ENCODE results near the gene AOC2. TPM values are rescaled to one million over a fixed set of nuclear protein-coding genes. Genes with fewer than 3 reads are reported as not detected.
"Not testable (repeated sequence)": the region's sequence is repeated elsewhere in the genome, so short reads cannot be mapped to it uniquely, and the experiment has no call there.

The AOC2 gene
- total RNA-seq, 3 donors from 2014 or later: 0.92 to 2.1 (median 0.96) TPM

DNA sequence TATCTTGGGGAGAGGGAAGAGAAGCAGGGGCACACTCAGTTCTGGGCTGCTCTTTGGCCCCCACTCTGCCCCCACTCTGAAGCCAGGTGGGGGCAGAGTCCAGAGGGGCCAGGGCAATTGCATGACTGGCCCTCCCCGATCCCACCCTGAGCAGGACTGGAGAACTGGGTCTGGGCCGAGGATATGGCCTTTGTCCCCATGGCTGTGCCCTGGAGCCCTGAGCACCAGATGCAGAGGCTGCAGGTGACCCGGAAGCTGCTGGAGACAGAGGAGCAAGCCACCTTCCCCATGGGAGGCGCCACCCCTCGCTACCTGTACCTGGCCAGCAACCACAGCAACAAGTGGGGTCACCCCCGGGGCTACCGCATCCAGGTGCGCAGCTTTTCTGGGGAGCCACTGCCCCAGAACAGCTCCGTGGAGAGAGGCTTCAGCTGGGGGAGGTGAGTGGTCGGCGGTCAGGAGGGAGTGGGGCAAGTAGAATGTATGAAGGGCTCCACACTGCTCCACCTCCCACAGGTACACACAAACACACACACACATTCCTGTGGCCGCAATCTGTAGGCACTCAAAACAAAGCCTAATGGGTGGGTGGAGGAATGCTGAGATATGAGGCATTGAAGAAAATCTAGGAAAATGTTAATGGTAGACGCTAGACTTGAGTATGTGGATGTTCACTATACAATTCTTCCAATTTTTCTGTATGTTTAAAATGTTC is 28.0 kb downstream of the AOC2 start:
- peak in 1 of 3 donors; percentile 11 for DNase-seq
- ATAC-seq: no peak
- H3K4me1 ChIP-seq (ENCODE audit: low read depth): no peaks in the 10 kb centered on the region
- TF ChIP-seq, protein P1, sequence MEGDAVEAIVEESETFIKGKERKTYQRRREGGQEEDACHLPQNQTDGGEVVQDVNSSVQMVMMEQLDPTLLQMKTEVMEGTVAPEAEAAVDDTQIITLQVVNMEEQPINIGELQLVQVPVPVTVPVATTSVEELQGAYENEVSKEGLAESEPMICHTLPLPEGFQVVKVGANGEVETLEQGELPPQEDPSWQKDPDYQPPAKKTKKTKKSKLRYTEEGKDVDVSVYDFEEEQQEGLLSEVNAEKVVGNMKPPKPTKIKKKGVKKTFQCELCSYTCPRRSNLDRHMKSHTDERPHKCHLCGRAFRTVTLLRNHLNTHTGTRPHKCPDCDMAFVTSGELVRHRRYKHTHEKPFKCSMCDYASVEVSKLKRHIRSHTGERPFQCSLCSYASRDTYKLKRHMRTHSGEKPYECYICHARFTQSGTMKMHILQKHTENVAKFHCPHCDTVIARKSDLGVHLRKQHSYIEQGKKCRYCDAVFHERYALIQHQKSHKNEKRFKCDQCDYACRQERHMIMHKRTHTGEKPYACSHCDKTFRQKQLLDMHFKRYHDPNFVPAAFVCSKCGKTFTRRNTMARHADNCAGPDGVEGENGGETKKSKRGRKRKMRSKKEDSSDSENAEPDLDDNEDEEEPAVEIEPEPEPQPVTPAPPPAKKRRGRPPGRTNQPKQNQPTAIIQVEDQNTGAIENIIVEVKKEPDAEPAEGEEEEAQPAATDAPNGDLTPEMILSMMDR (IDR thresholded peaks at IDR 0.05): no peak
- H3K36me3 ChIP-seq (ENCODE audit: low read depth): no peaks in the 10 kb centered on the region
- intact Hi-C loops (cut with DNase I, micrococcal nuclease): no loop called here
- peaks cover 7% of the 10 kb centered on the region for H3K9me3 ChIP-seq
- no peak overlapping the region for H3K4me3 ChIP-seq

DNA sequence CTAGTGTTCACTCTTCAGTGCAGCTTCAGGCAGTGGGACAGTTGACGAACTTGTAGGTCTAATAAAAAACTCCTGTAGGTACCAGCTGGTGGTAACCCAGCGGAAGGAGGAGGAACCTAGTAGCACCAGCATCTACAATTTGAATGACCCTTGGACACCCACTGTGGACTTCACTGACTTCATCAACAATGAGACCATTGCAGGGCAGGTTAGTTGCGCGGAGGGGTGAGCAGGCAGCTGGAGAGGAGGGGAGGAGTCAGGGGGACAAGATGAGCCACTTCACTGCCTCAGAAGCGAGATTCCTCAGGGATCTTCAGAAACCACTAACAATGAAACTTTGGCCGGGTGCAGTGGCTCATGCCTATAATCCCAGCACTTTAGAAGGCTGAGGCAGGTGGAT is 28.9 kb downstream of the AOC2 start:
- no peak for ATAC-seq
- intact Hi-C loops (cut with DNase I, micrococcal nuclease): no loop called here
- Histone ChIP-seq H3K4me1 (ENCODE audit: low read depth) (no peaks in the 10 kb centered on the region), H3K9me3 (peaks cover 7% of the 10 kb centered on the region), H3K4me3 (no peak overlapping the region), H3K36me3 (ENCODE audit: low read depth) (no peaks in the 10 kb centered on the region)
- DNase-seq: no peak
- TF ChIP-seq, protein P1 (IDR thresholded peaks at IDR 0.05): no peak

DNA sequence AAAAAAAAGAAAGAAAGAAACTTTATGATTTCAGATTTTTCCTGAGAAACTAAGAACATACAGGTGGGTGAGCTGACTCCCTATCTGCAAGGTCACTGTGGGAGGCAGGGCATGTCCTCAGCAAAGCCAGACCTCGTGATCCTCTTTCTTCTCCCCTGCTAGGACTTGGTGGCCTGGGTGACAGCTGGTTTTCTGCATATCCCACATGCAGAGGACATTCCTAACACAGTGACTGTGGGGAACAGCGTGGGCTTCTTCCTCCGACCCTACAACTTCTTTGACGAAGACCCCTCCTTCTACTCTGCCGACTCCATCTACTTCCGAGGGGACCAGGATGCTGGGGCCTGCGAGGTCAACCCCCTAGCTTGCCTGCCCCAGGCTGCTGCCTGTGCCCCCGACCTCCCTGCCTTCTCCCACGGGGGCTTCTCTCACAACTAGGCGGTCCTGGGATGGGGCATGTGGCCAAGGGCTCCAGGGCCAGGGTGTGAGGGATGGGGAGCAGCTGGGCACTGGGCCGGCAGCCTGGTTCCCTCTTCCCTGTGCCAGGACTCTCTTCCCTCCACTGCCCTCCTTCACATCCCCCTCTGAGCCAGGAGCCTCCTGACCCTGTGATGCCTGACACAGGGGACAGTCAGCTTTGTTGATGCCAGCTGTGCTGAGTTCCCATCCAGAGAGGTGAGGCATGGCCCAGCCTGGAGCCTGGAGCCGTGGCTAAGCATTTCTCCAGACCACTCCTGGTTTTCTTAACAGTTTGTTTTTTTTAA is 29.7 kb downstream of the AOC2 start:
- intact Hi-C loops (cut with DNase I, micrococcal nuclease); DNase-seq; H3K4me3 ChIP-seq; ATAC-seq; H3K4me1 ChIP-seq (ENCODE audit: low read depth); H3K9me3 ChIP-seq; H3K36me3 ChIP-seq (ENCODE audit: low read depth): not testable (repeated sequence)

DNA sequence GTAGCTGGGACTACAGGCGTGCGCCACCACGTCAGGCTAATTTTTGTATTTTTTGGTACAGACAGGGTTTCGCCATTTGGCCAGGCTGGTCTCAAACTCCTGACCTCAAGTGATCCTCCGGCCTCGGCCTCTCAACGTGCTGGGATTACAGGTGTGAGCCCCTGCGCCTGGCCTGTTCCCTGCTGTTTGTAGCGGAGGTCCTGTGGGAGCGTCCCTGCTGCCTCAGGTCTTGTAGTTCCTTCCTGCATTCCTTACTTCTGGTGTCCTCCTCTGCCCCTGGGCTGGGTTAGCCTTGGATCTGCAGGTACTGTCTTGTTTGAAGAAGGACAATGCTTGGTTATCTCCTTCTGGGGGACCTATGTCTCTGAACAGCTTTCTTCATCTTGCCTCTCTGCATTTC is 32.7 kb downstream of the AOC2 start:
- H3K9me3 ChIP-seq: no peaks in the 10 kb centered on the region
- TF ChIP-seq, protein P1 (IDR thresholded peaks at IDR 0.05): no peak
- intact Hi-C loops (cut with DNase I, micrococcal nuclease): no loop called here
- no peaks in the 10 kb centered on the region for H3K36me3 ChIP-seq (ENCODE audit: low read depth)
- no peak overlapping the region for H3K4me3 ChIP-seq
- no peaks in the 10 kb centered on the region for H3K4me1 ChIP-seq (ENCODE audit: low read depth)
- no peak for DNase-seq
- ATAC-seq: no peak

DNA sequence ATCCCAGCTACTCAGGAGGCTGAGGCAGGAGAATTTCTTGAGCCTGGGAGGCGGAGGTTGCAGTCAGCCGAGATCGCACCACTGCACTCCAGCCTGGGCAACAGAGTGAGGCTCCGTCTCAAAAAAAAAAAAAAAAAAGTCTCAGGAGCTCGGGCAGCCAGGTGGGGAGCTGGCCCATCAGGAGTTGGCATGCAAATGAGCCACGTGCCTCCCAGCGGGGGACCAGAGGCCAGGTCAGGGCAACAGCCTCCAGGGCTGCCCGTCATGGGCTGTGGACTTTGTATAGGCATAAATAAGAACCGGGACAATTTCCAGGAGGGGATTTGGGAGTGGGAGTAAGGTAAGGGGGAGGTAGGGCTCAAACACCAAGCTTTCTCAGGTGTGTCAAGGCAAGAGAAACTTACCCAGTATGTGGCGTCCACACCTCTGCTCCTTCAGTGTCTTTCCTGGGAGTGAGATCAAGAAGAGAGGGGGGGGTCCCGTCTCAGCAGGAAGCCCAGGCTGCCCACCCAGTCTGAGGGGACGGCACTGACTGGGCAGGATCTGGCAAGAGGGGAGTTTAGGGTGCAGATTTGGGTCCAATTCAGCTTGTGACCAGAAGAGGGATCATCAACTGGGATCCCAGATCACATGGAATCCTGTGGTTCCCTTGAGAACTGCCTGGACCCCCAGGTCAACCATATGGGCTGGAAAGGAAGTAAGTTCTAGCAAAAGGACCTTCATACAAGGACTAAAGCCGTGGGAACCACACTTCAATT is 33.9 kb downstream of the AOC2 start:
- intact Hi-C loops (cut with DNase I, micrococcal nuclease): no loop called here
- H3K4me3 ChIP-seq: no peak overlapping the region
- ATAC-seq (peak; percentile 31), DNase-seq (no peak)
- no peaks in the 10 kb centered on the region for H3K4me1 ChIP-seq (ENCODE audit: low read depth)
- TF ChIP-seq, protein P1 (IDR thresholded peaks at IDR 0.05): no peak
- H3K9me3 ChIP-seq: no peaks in the 10 kb centered on the region
- no peaks in the 10 kb centered on the region for H3K36me3 ChIP-seq (ENCODE audit: low read depth)
